Activated naive CD8-positive, alpha-beta T cell treated with anti-CD3 and anti-CD28 coated beads for 36 hours (primary cell): ENCODE results near the gene ALK. TPM values are rescaled to one million over a fixed set of nuclear protein-coding genes. Genes with fewer than 3 reads are reported as not detected.

Source experiments
- DNase-seq: peaks from one replicate; pipeline ENCODE4 v3.0.0; 2021
- H3K27ac Mint-ChIP-seq: one replicate; pipeline ENCODE4 v1.8.0; 2022; ENCODE audit warnings: mild to moderate bottlenecking, moderate library complexity, mixed read lengths
- H3K27me3 Mint-ChIP-seq: one replicate; pipeline ENCODE4 v1.8.0; 2022; ENCODE audit warnings: mild to moderate bottlenecking, mixed read lengths
- H3K36me3 Mint-ChIP-seq: one replicate; pipeline ENCODE4 v1.8.0; 2021; ENCODE audit warnings: mild to moderate bottlenecking, mixed read lengths
- H3K4me1 Mint-ChIP-seq: one replicate; pipeline ENCODE4 v1.8.0; 2021; ENCODE audit warnings: mixed read lengths
- H3K4me3 Mint-ChIP-seq: one replicate; pipeline ENCODE4 v1.8.0; 2022; ENCODE audit warnings: mild to moderate bottlenecking, moderate library complexity, mixed read lengths
- H3K9me3 Mint-ChIP-seq: one replicate; pipeline ENCODE4 v1.8.0; 2022; ENCODE audit warnings: mixed read lengths
- total RNA-seq, 2 experiments: library from RNA; stranded (reverse); gene quantifications; one replicate each; pipeline ENCODE4 v1.2.3, GENCODE V29; 2021

The ALK gene
- total RNA-seq, 2 experiments from 2014 or later = not detected

GRCh38 chr2:29351916-29352591 is 569.3 kb downstream of the ALK start:
- no peaks in the 10 kb centered on the region for H3K4me1 Mint-ChIP-seq
- no peak overlapping the region for H3K27ac Mint-ChIP-seq
- no peaks in the 10 kb centered on the region for H3K9me3 Mint-ChIP-seq
- H3K27me3 Mint-ChIP-seq = peaks cover 5% of the 10 kb centered on the region
- H3K4me3 Mint-ChIP-seq = no peak overlapping the region
- H3K36me3 Mint-ChIP-seq = no peaks in the 10 kb centered on the region
- DNase-seq = no peak

- no peaks in the 10 kb centered on the region for H3K36me3 Mint-ChIP-seq
- no peak for DNase-seq
- H3K9me3 Mint-ChIP-seq = no peaks in the 10 kb centered on the region
- no peak overlapping the region for H3K27ac Mint-ChIP-seq
- H3K27me3 Mint-ChIP-seq = peaks cover 5% of the 10 kb centered on the region
- no peak overlapping the region for H3K4me3 Mint-ChIP-seq
- H3K4me1 Mint-ChIP-seq = no peaks in the 10 kb centered on the region
These were observed 570.1 kb downstream of the ALK start for GRCh38 chr2:29351248-29351647.

- Mint-ChIP-seq H3K4me1 (no peaks in the 10 kb centered on the region), H3K4me3 (no peak overlapping the region), H3K27ac (no peak overlapping the region), H3K27me3 (peaks cover 8% of the 10 kb centered on the region), H3K36me3 (no peaks in the 10 kb centered on the region), H3K9me3 (no peaks in the 10 kb centered on the region)
- no peak for DNase-seq
These were observed 571.9 kb downstream of the ALK start for GRCh38 chr2:29349316-29350030.

GRCh38 chr2:29347774-29348461 is 573.5 kb downstream of the ALK start:
- DNase-seq = no peak
- no peaks in the 10 kb centered on the region for H3K4me1 Mint-ChIP-seq
- no peaks in the 10 kb centered on the region for H3K9me3 Mint-ChIP-seq
- H3K36me3 Mint-ChIP-seq = no peaks in the 10 kb centered on the region
- no peak overlapping the region for H3K4me3 Mint-ChIP-seq
- H3K27ac Mint-ChIP-seq = no peak overlapping the region
- H3K27me3 Mint-ChIP-seq = peaks cover 9% of the 10 kb centered on the region

- Mint-ChIP-seq H3K27ac (no peak overlapping the region), H3K36me3 (no peaks in the 10 kb centered on the region), H3K27me3 (peaks cover 9% of the 10 kb centered on the region), H3K9me3 (no peaks in the 10 kb centered on the region), H3K4me3 (no peak overlapping the region), H3K4me1 (no peaks in the 10 kb centered on the region)
- no peak for DNase-seq
These were observed 576.1 kb downstream of the ALK start for GRCh38 chr2:29345236-29345635.

- no peak for DNase-seq
- H3K27me3 Mint-ChIP-seq = peaks cover 13% of the 10 kb centered on the region
- H3K9me3 Mint-ChIP-seq = no peaks in the 10 kb centered on the region
- no peaks in the 10 kb centered on the region for H3K36me3 Mint-ChIP-seq
- no peak overlapping the region for H3K27ac Mint-ChIP-seq
- H3K4me1 Mint-ChIP-seq = no peaks in the 10 kb centered on the region
- H3K4me3 Mint-ChIP-seq = no peak overlapping the region
These were observed 577.6 kb downstream of the ALK start for GRCh38 chr2:29343830-29344229.

GRCh38 chr2:29336341-29337241 is 584.8 kb downstream of the ALK start:
- no peak for DNase-seq
- Mint-ChIP-seq H3K9me3 (no peaks in the 10 kb centered on the region), H3K4me3 (no peak overlapping the region), H3K27ac (no peak overlapping the region), H3K36me3 (no peaks in the 10 kb centered on the region), H3K27me3 (peaks cover 7% of the 10 kb centered on the region), H3K4me1 (no peaks in the 10 kb centered on the region)

GRCh38 chr2:29335396-29335795 is 586.0 kb downstream of the ALK start:
- H3K9me3 Mint-ChIP-seq = no peaks in the 10 kb centered on the region
- H3K27ac Mint-ChIP-seq = no peak overlapping the region
- no peak for DNase-seq
- no peaks in the 10 kb centered on the region for H3K36me3 Mint-ChIP-seq
- no peak overlapping the region for H3K4me3 Mint-ChIP-seq
- H3K27me3 Mint-ChIP-seq = peaks cover 7% of the 10 kb centered on the region
- H3K4me1 Mint-ChIP-seq = no peaks in the 10 kb centered on the region

GRCh38 chr2:29334706-29335105 is 586.7 kb downstream of the ALK start:
- no peak overlapping the region for H3K27ac Mint-ChIP-seq
- H3K4me3 Mint-ChIP-seq = no peak overlapping the region
- H3K36me3 Mint-ChIP-seq = no peaks in the 10 kb centered on the region
- H3K4me1 Mint-ChIP-seq = no peaks in the 10 kb centered on the region
- DNase-seq = no peak
- H3K27me3 Mint-ChIP-seq = peaks cover 7% of the 10 kb centered on the region
- H3K9me3 Mint-ChIP-seq = no peaks in the 10 kb centered on the region

- Mint-ChIP-seq H3K4me3 (no peak overlapping the region), H3K27me3 (peaks cover 3% of the 10 kb centered on the region), H3K9me3 (no peaks in the 10 kb centered on the region), H3K4me1 (no peaks in the 10 kb centered on the region), H3K27ac (no peak overlapping the region), H3K36me3 (no peaks in the 10 kb centered on the region)
- DNase-seq = no peak
These were observed 588.8 kb downstream of the ALK start for GRCh38 chr2:29332540-29332939.

- Mint-ChIP-seq H3K27ac (no peak overlapping the region), H3K9me3 (no peaks in the 10 kb centered on the region), H3K36me3 (no peaks in the 10 kb centered on the region), H3K4me3 (no peak overlapping the region), H3K4me1 (no peaks in the 10 kb centered on the region), H3K27me3 (peaks cover 3% of the 10 kb centered on the region)
- DNase-seq = no peak
These were observed 591.5 kb downstream of the ALK start for GRCh38 chr2:29329899-29330298.

GRCh38 chr2:29326926-29327325 is 594.5 kb downstream of the ALK start:
- no peak overlapping the region for H3K27ac Mint-ChIP-seq
- DNase-seq = no peak
- no peak overlapping the region for H3K4me3 Mint-ChIP-seq
- H3K36me3 Mint-ChIP-seq = no peaks in the 10 kb centered on the region
- H3K9me3 Mint-ChIP-seq = no peaks in the 10 kb centered on the region
- H3K27me3 Mint-ChIP-seq = peaks cover 19% of the 10 kb centered on the region
- H3K4me1 Mint-ChIP-seq = peaks cover 4% of the 10 kb centered on the region

- Mint-ChIP-seq H3K27ac (no peak overlapping the region), H3K4me3 (no peak overlapping the region), H3K27me3 (peaks cover 23% of the 10 kb centered on the region), H3K9me3 (no peaks in the 10 kb centered on the region), H3K36me3 (no peaks in the 10 kb centered on the region), H3K4me1 (peaks cover 4% of the 10 kb centered on the region)
- DNase-seq = no peak
These were observed 595.8 kb downstream of the ALK start for GRCh38 chr2:29325544-29325943.

GRCh38 chr2:29323961-29324360 is 597.4 kb downstream of the ALK start:
- peaks cover 4% of the 10 kb centered on the region for H3K4me1 Mint-ChIP-seq
- no peak for DNase-seq
- no peak overlapping the region for H3K4me3 Mint-ChIP-seq
- H3K27ac Mint-ChIP-seq = no peak overlapping the region
- H3K9me3 Mint-ChIP-seq = no peaks in the 10 kb centered on the region
- peaks cover 39% of the 10 kb centered on the region for H3K27me3 Mint-ChIP-seq
- H3K36me3 Mint-ChIP-seq = no peaks in the 10 kb centered on the region

GRCh38 chr2:29323301-29323700 is 598.1 kb downstream of the ALK start:
- H3K4me1 Mint-ChIP-seq = peaks cover 4% of the 10 kb centered on the region

More at GRCh38 chr2:29323301-29323700, 598.1 kb downstream of the ALK start:
- no peak for DNase-seq
- Mint-ChIP-seq H3K27ac (no peak overlapping the region), H3K36me3 (no peaks in the 10 kb centered on the region), H3K4me3 (no peak overlapping the region), H3K27me3 (peaks cover 45% of the 10 kb centered on the region), H3K9me3 (no peaks in the 10 kb centered on the region)
